HG03520 (cell line): Measurements from ENCODE around the gene DIPK2B.

Source experiments
- ATAC-seq: cut with Tn5 transposase; IDR thresholded peaks from one replicate; pipeline ENCODE4 v1.9.1; 2021; ENCODE audit warnings: mild to moderate bottlenecking, moderate library complexity; ENCODE audit not compliant: unreplicated experiment

The DIPK2B gene, protein sequence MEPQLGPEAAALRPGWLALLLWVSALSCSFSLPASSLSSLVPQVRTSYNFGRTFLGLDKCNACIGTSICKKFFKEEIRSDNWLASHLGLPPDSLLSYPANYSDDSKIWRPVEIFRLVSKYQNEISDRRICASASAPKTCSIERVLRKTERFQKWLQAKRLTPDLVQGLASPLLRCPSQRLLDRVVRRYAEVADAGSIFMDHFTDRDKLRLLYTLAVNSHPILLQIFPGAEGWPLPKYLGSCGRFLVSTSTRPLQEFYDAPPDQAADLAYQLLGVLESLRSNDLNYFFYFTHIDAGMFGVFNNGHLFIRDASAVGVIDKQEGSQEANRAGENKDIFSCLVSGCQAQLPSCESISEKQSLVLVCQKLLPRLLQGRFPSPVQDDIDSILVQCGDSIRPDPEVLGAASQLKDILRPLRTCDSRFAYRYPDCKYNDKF

DNA sequence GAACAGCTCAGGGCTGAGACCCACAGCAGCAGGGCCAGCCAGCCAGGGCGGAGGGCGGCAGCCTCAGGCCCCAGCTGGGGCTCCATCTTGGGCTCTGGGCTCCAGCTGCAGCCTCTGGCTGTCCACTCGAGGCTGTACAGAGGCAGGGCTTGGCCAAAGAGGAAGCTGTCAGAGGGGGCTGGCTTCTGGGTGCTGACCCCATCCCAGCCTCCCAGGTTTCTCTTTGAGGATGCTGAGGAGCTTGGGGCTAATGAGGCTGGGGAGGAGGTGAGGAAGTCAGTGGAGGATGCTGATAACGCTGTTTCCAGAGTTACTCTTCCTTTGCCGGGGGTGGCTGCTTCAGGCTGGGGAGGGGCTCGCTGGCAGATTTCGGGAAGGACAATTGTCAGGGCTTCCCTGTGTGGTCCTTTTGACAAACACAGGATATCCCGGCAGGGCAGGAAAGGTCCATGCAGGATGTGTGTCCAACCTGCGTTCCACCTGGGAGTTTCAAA is at the start of gene DIPK2B:
TSS of gene DIPK2B (minus strand) at position 136 of the 494 bp plus-strand sequence. CDS start at position 86, 50 bp downstream.
- no peak for ATAC-seq

DNA sequence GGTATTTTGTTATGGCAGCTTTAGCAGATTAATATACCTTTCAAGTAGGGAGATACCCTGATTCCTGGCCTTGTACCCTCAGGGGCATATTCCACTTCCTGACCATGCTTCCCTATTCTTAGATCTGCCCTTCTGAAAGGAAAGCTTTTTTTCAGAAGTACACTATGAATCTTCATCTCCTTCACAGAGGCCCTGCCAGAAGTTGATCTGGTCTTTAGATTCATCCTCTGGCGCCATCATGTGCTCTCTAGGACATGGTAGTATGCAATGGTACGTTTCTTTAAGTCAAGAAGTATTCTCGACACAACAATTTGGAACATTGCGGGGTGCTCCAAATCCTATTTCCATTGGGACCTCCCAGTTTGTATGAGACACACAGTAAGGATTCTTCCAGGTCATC is 39.6 kb upstream of the DIPK2B start:
- ATAC-seq, result no peak

DNA sequence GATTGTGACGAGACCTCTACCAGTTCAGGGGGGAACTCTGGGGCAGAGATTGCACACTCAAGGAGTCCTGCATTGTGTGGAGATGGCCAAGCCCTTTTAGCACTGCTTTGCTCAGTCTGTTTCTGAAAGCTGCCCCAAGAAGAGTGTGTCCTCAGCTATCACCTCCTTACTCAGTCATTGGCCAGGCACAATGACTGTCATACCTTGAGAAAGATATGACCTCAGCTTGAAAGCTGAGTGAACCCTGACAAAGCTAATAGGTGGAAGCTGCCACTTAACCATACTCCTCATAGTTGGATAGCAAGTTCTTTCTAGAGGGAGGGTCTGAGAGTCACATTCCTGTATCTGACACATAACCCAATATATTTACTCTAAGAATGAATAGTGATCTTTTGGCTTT is 37.8 kb upstream of the DIPK2B start:
- no peak for ATAC-seq

DNA sequence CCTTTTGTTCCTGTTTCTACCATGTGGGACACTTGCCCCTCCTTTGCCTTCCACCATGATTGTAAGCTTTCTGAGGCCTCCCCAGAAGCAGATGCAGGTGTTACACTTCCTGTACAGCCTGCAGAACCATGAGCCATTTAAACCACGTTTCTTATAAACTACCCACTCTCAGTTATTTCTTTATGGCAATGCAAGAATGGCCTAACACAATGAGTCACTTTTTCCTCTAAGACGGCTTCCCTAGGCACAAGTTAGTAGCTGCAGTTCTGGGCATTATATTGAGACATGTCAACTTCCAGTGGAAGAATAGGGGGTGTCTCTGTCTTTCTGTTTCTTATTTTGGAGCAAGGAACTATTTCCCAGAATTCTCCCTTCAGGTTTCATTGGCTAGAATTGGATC is 32.9 kb upstream of the DIPK2B start:
- ATAC-seq, result no peak

DNA sequence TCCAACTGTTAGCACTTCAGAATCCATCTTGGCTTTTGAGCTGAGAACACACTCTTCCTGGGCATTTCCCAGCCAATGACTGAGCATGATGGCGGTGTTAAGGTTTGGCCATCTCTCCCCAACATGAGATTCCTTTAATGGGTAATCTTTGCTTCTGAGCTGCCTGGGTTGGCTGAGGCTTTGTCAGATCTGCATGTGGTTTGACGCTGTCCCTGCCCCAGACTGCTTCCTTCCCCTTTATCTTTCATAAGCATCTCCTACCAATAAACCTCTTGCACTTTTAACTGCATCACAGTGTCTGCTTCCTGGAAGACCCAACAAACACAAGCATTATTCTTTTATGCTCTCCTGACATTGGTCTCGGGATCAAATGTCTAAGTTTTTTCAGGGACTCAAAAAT is 31.5 kb upstream of the DIPK2B start:
- ATAC-seq, result no peak

DNA sequence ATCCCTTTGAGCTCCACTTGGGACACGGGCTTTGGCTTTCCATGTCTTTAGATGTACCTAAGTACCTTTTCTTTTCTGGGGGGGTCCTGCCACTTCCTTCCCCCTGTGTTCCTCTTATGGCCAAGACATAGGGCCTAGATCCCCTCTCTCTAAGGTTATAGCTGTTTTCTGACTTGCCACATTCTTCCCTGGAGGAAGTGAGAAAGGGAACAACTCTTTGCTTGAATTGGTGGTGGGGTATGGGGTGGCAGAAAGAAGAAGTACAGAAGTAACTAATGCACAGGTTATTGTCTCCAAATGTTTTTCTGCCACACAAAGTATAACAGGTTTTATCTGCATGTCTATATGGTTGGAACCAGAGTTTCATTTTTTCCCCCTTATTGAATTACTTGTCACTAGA is 29.7 kb upstream of the DIPK2B start:
- no peak for ATAC-seq

DNA sequence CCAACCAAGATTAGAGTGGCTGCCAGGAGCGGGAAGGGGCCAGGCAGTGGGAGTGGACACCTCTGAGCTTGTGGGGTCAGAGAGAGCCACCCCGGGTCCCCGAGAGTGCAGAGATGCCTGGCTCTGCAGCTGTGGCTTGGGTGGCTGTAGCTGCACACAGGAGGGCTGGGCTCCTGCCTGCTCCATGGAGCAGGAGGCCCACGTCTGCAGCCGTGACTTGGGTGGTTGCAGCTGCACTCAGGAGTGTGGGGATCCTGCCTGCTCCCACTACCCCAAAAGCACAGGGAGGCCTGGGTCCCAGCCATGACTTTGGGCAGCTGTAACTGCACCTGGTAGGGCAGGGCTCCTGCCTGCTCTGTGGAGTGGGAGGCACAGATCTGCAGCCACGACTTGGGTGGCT is 28.7 kb upstream of the DIPK2B start:
- no peak for ATAC-seq

DNA sequence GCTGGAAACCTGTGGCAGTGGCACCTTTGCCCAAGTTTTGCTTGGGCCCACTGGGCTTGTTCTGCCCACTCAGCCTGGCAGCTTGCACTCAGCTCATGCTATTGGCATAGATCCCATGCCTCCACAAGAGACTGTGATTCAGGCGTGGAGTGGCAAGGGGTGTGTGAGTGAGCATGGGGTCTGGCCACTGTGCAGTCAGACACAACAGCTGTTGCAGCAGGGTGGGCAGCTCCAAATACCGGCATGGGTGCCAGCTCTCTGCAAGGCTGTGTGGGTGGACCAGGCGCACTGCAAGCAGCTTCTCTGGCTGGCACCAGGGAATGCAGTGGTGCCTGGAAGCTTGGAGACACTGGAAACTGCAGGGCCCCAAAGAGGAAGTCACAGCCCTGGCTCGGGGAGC is 27.4 kb upstream of the DIPK2B start:
- no peak for ATAC-seq

DNA sequence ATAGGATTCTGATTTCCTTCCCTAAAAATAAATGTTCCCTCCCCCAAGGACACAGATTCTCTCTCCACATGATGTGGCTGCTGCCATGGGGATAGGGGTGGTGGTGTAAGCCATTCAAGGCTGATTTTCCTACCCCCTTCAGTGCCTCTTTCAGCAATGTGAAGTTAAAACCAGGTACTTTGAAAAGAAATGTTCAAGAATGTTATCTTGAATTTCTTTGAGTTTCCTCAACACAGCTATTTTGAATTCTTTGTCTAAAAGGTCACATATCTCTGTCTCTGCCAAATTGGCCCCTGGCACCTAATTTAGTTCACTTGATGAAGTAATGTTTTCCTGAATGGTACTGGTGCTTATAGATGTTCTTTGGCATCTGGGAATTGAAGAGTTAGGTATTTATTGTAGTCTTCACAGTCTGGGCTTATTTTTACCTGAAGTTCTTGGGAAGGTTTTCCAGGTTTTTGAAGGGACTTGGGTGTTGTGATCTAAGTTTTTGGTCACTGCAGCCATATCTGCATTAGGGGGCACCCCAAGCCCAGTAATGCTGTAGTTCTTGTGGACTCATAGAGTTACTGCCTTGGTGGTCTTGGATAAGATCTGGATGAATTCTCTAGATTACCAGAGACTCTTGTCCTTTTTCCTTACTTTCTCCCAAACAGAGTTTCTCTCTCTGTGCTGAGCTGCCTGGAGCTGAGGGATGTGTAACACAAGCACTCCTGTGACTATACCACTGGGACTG is 7.6 kb upstream of the DIPK2B start:
- ATAC-seq, result no peak

DNA sequence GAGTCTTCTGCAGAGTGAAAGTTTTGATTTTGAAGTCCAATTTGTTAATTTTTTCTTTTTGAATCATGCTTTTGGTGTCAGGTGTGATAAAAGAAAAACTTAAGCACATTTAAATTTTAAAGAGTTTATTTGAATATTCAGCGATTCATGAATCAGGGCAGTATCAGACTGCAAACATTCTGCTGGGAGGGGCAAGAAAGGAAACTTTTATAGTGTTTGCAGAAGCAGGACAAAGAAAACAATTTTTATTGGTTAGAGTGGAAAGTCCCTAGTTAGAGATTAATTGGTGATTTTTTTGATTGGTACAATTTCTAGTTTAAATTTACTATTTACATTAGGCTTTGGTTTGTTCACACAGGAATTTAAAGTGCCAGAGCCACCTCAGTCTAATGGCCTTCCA is 1.5 kb upstream of the DIPK2B start:
- ATAC-seq, result no peak

DNA sequence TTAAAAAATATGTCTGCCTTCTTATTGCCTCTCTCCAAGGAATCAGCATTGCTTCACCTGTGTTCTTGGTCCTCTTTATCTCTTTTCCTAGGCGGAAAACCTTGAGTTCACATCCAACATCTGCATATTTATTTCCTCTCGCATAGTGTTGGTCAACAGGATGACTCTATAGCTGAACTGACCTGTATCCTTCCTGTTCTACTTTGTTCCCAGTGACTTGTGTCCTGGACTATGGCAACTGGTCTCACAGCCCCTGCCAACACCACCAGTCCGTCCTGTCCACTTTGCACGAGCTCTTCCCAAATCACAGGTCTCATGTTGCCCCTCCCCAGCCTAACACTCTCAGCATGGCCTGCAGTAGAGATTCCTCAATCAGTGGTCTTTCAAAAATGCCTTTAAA is 2.0 kb downstream of the DIPK2B start:
- ATAC-seq, result no peak

DNA sequence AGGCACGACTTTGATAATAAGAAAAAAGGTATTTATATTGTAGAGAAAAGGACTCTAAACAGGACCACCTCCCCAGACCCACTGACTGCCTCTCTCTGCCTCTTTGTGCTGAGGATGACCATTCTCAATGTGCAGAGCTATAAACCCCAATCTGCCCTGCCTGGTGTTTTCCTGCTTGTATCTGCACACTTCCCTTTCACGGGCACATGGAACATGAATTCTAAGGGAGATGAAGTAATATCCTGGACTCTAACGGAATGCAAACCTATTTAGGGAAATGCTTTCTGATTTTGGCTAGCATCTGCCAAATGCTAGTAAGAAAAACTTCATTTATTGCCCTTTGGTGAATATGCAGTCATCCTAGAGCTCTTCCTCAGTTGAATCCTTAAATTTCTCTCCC is 2.4 kb downstream of the DIPK2B start:
- no peak for ATAC-seq

DNA sequence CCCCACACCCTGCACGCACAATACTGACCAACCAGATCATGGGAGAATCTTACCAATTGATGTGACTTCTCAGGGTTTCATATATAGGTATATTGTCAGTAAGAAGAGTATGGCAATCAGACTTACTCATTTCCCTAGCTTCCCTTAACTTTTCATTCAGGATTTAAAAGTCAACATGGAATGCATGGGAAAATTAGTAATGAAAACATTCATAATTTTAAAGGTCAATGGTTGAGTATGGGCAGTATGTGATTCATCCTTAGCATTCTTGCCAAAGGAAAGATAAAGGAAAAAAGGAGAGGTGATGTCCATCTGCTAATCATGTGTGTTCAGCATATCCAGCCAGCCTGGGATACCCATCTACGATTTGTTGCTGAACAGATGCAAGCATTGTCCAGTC is 4.0 kb downstream of the DIPK2B start:
- no peak for ATAC-seq

DNA sequence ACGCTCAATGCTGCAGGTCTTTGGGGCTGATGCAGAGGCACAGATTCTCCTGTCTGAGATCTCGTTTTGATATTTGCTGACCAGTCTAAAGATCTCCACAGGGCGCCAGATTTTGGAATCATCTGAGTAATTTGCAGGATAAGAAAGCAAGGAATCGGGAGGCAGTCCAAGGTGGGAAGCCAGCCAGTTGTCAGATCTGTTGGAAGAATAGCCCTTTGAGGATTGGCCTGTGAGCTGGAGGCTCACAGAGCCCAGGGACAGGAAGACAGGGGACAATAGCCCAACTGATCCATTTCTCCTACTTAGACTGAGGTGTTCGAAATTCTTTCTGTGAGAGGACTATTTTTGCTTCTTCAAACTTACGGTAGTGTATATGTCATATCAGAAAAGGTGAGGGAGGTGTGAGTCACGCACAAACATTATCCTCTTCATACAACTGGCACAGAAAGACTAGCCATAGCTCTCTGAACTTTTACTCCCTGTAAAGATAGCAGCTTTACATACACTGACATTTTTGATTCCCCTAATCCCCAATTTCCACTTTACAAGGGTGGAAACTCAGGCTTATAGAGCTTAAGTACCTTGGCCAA is 8.8 kb downstream of the DIPK2B start:
- ATAC-seq, result no peak

DNA sequence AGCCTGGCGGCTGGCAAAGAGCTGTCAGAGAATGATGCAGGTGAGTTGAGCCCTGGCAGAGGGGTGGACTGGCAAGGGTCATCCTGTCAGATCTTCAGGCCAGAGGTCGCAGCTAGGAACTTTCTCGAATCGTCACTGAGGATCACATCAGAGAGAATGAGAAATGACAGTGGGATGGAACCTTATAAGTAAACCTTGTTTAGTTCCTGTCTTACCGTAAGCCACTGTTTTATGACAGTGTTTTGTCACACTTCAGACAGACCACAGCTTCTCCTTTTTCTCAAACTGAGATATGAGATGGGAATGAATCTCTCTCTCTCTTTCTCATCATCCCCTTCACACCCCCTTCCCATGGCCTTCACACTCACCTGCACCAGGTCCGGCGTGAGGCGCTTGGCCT is 9.3 kb downstream of the DIPK2B start:
- no peak for ATAC-seq

DNA sequence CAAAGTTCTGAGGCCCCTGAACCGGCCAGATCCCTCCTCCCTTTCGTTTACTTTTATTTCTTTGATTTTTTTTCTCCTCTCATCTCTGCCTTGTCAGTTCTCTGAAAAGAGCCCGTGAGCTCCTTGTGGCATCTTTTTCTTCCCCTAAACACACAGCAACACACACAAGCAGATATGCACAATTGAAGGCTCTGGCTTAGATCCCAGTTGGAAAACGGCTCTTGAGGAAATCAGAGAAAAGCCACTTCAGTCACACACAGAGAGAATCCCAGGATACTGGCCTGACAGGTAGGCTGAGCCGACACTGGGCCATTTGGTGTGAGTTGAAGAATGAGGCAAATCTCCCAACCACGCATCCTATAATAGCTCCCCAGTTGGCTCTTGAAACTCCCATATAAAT is 12.9 kb downstream of the DIPK2B start:
- ATAC-seq, result no peak

DNA sequence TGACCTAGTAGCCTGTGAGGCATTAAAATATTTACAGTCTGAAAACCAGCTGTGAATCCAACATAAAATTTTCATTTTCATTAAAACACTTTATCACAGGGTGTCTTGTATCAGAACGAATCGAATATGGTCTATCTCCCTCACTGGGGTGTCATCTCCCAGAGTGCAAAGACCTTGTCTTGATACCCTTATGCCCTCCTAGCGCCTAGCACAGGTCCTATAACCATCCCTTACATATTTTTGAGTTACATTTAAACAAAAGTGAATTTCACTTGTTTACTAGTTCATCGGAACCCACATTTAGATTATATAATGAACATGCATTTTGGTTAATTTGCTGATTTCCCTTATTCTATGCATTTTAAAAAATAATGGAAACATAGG is 14.0 kb downstream of the DIPK2B start:
- peak; percentile 20 for ATAC-seq

DNA sequence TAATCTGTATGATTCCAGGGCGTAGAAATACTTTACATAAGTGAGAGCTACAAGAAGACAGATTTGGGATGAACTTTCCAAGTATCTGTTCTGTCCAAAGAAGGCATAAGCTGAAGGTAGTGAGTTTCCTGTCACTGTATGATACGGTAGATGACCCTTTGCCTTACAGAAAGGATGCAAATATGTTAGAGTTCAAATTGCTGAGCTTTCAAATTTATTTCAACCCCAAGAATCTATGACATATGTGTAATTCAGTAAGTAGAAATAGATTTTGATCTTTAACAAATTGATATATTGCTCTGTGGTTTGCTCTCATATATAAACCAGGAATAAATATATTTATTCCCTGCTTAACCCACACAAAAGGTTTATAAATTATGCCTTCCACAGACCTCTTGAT is 16.5 kb downstream of the DIPK2B start:
- no peak for ATAC-seq

DNA sequence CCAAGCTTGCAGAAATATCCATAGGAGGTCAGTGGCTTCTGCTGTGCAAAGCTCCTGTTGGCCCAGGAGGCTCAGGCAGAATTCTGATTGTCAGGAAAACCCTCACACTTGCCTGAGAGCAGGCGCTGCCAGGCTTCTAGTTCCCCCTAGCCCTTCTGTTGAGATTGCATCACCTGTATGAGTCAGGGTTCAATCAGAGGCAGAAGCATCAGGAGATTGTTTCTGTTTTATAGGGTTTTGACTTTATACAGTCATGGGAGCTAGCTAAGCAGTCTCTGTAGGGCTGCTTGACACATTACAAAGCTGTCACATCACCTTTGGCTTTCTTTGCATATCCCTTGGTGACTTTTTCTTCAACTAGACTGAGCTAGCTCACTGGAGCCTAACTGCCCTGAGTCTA is 27.8 kb downstream of the DIPK2B start:
- no peak for ATAC-seq

DNA sequence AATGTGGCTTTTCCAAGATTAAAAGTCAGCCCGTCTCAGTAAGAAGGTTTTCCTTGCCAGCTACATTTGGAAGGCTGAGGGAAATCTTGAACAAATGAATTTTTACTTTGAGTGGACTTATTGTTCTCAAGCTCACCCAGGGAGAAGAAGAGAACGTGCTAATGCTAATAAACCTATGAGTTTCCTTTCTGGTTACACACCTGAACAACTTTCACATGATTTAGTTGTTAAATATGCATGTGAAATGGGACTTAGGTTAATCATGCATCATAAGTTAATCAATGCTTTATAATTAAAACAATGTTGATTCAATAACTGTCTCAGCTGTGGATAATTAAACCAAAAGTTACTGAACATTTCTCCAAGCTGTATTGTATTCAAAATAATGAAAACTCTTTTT is 33.9 kb downstream of the DIPK2B start:
- ATAC-seq, result no peak

DNA sequence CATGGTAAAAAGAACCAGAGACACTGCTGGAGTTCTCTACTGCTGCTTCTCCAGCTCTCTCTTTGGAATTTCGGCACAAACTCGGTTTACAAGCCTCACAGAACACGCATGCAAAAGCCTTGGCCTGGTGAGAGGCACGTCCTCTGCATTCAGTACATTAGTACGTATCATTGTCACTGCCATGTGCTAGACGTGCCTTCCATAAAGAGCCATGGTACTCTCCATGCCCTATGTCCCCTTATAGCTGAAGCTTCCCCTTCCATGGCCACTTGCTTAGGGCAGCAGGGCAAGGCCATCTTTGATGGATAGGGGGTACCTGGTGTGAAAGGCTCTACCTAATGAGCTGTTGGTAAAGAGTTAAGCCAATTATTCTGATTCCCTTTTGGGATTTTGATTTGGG is 35.0 kb downstream of the DIPK2B start:
- no peak for ATAC-seq

DNA sequence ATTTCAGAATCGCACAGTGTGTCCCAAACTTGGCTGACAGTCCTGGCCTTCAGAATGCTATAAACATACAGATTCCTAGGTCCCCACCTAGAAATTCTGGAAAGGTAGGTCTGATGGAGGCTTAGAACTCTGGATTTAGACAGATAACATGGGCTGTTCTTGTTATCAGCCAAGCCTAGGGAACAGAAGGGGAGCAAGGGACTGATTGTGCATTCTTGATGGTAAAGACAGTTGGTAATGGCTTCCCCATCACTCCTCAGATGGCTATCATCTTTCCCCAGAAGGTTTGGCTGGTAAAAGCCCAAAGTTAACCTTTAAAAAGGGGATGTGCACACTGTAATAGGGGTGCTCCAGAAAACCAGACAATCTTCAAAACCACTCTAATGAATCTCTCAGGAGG is 35.7 kb downstream of the DIPK2B start:
- ATAC-seq, result no peak
